H1 (cell line): ENCODE results near the gene NF1. TPM values are rescaled to one million over a fixed set of nuclear protein-coding genes. Genes with fewer than 3 reads are reported as not detected.

Experiments
- CTCF ChIA-PET: fragments of 300-600 bp; sonication (Branson Sonifier 250); formaldehyde crosslinking; loops from one replicate; lab custom pipeline; 2021; ENCODE audit not compliant: partially characterized antibody; lab: Charles Lee
- POLR2A ChIA-PET: fragments of 300-600 bp; sonication (Branson Sonifier 250); formaldehyde crosslinking; loops from one replicate; lab custom pipeline; 2021; ENCODE audit warnings: inconsistent platforms; ENCODE audit not compliant: partially characterized antibody; lab: Charles Lee
- DNase-seq, 2 experiments: peaks; one replicate each; pipeline versions ENCODE4 v3.0.0 to v3.0.0-alpha.2; 2010 to 2022; ENCODE audit warnings: low spot score in 2 of 2, low read depth in 1 of 2, mixed read lengths in 1 of 2
- FAIRE-seq: peaks from 2 replicates; lab custom pipeline; 2011; peaks lifted over from hg19 to GRCh38; lab: Jason Lieb, UNC
- H2AFZ ChIP-seq: 2 replicates; pipeline ENCODE4 v1.8.1; 2012; ENCODE audit warnings: low read length, inconsistent platforms
- H2AK5ac ChIP-seq: 2 replicates; pipeline ENCODE4 v1.6.1; 2013; ENCODE audit warnings: low read depth, low read length
- H2BK120ac ChIP-seq: replicated peaks from 2 replicates; pipeline ENCODE3; 2013; ENCODE audit warnings: low read depth, low read length, inconsistent platforms
- H2BK12ac ChIP-seq: 2 replicates; pipeline ENCODE4 v1.6.1; 2013; ENCODE audit warnings: low read depth, low read length
- H2BK15ac ChIP-seq: 2 replicates; pipeline ENCODE4 v1.6.1; 2013; ENCODE audit warnings: low read length
- H2BK20ac ChIP-seq: 2 replicates; pipeline ENCODE4 v1.6.1; 2013; ENCODE audit warnings: low read length
- H2BK5ac ChIP-seq: 2 replicates; pipeline ENCODE4 v1.6.1; 2013; ENCODE audit warnings: low read depth, low read length
- H3K14ac ChIP-seq: 2 replicates; pipeline ENCODE4 v1.6.1; 2013; ENCODE audit warnings: inconsistent platforms; ENCODE audit not compliant: insufficient read length
- H3K18ac ChIP-seq: 2 replicates; pipeline ENCODE4 v1.6.1; 2013; ENCODE audit warnings: low read length; ENCODE audit errors: extremely low read depth
- H3K23ac ChIP-seq: 2 replicates; pipeline ENCODE4 v1.6.1; 2013; ENCODE audit warnings: inconsistent platforms; ENCODE audit not compliant: insufficient read length
- H3K23me2 ChIP-seq: 2 replicates; pipeline ENCODE4 v1.6.1; 2013; ENCODE audit warnings: low read depth, low read length
- H3K27ac ChIP-seq: 2 replicates; pipeline ENCODE4 v1.6.1; 2011; ENCODE audit warnings: low read depth, low read length, inconsistent platforms
- H3K27me3 ChIP-seq, 4 experiments: replicated peaks in 1 of 4; 1 replicate in 1 of 4; 2 replicates in 3 of 4; pipeline versions ENCODE4 v1.6.1 to v1.8.1; 2011 to 2013; ENCODE audit warnings: low read length in 3 of 4, mild to moderate bottlenecking in 3 of 4, inconsistent platforms in 2 of 4, mixed read lengths in 2 of 4, moderate library complexity in 1 of 4; ENCODE audit not compliant: control insufficient read depth in 3 of 4, insufficient read depth in 3 of 4; ENCODE audit errors: extremely low read depth in 1 of 4
- H3K36me3 ChIP-seq, 4 experiments: 2 replicates each; pipeline versions ENCODE4 v1.6.1 to v1.8.1; 2011 to 2013; ENCODE audit warnings: mild to moderate bottlenecking in 4 of 4, low read length in 3 of 4, moderate library complexity in 2 of 4, control low read depth in 1 of 4, inconsistent platforms in 1 of 4; ENCODE audit not compliant: insufficient read depth in 4 of 4, control insufficient read depth in 2 of 4
- H3K4ac ChIP-seq: replicated peaks from 2 replicates; pipeline ENCODE3; 2013; ENCODE audit warnings: low read length, low read depth, mixed read lengths, inconsistent platforms; ENCODE audit not compliant: insufficient read length
- H3K4me1 ChIP-seq, 4 experiments: replicated peaks in 1 of 4; 1 replicate in 1 of 4; 2 replicates in 3 of 4; pipeline versions ENCODE4 v1.6.1 to v1.8.1; 2011 to 2013; ENCODE audit warnings: low read length in 3 of 4, inconsistent platforms in 2 of 4, mixed read lengths in 1 of 4; ENCODE audit not compliant: insufficient read depth in 4 of 4, control insufficient read depth in 3 of 4
- H3K4me2 ChIP-seq, 2 experiments: 2 replicates each; pipeline versions ENCODE4 v1.6.1 to v1.8.1; 2011 to 2013; ENCODE audit warnings: low read depth in 2 of 2, low read length in 2 of 2, control low read depth in 1 of 2, inconsistent platforms in 1 of 2, mild to moderate bottlenecking in 1 of 2; ENCODE audit not compliant: insufficient read depth in 1 of 2
- H3K4me3 ChIP-seq, 4 experiments: fragments of 200-600, 300-600 bp in 1 of 4; sonication (generic), shearing (Covaris generic), sonication (Bioruptor Twin) in 1 of 4; 2 replicates each; pipeline versions ENCODE4 v1.5.1 to v1.8.1; 2011 to 2016; ENCODE audit warnings: low read length in 4 of 4, low read depth in 3 of 4, control low read depth in 2 of 4, inconsistent platforms in 2 of 4, mild to moderate bottlenecking in 2 of 4, mixed read lengths in 1 of 4, moderate library complexity in 1 of 4; ENCODE audit not compliant: insufficient read depth in 2 of 4; ENCODE audit errors: extremely low read depth in 1 of 4
- H3K56ac ChIP-seq: replicated peaks from 2 replicates; pipeline ENCODE3; 2013; ENCODE audit warnings: low read depth, mild to moderate bottlenecking, mixed read lengths, low read length, inconsistent platforms; ENCODE audit not compliant: insufficient read length
- H3K79me1 ChIP-seq: 2 replicates; pipeline ENCODE4 v1.6.1; 2013; ENCODE audit warnings: low read depth, low read length, control low read depth
- H3K79me2 ChIP-seq, 2 experiments: 2 replicates each; pipeline versions ENCODE4 v1.6.1 to v1.8.1; 2012 to 2013; ENCODE audit warnings: low read length in 2 of 2, mild to moderate bottlenecking in 2 of 2, inconsistent platforms in 1 of 2; ENCODE audit not compliant: insufficient read depth in 2 of 2, control insufficient read depth in 1 of 2
- H3K9ac ChIP-seq, 4 experiments: replicated peaks in 1 of 4; 1 replicate in 1 of 4; 2 replicates in 3 of 4; pipeline versions ENCODE4 v1.6.1 to v1.8.1; 2011 to 2013; ENCODE audit warnings: low read depth in 3 of 4, low read length in 3 of 4, control low read depth in 2 of 4, mild to moderate bottlenecking in 2 of 4, moderate library complexity in 2 of 4, inconsistent platforms in 1 of 4; ENCODE audit errors: extremely low read depth in 1 of 4
- H3K9me3 ChIP-seq, 2 experiments: 2 replicates each; pipeline versions ENCODE4 v1.6.1 to v1.8.1; 2012 to 2013; ENCODE audit warnings: mild to moderate bottlenecking in 2 of 2, moderate library complexity in 2 of 2, control low read depth in 1 of 2, inconsistent platforms in 1 of 2, low read depth in 1 of 2, low read length in 1 of 2, mixed read lengths in 1 of 2; ENCODE audit not compliant: insufficient read depth in 2 of 2
- H4K20me1 ChIP-seq, 2 experiments: replicated peaks in 1 of 2; 2 replicates each; pipeline versions ENCODE3 to v1.8.1; 2011 to 2013; ENCODE audit warnings: inconsistent platforms in 2 of 2, low read length in 2 of 2, mild to moderate bottlenecking in 1 of 2; ENCODE audit not compliant: insufficient read depth in 2 of 2, control insufficient read depth in 1 of 2
- H4K5ac ChIP-seq: 2 replicates; pipeline ENCODE4 v1.6.1; 2013; ENCODE audit warnings: low read length, low read depth, mixed read lengths, inconsistent platforms; ENCODE audit not compliant: insufficient read length
- H4K8ac ChIP-seq: 2 replicates; pipeline ENCODE4 v1.8.0; 2013; ENCODE audit warnings: mild to moderate bottlenecking, moderate library complexity, low read length, inconsistent platforms; ENCODE audit not compliant: insufficient read depth; ENCODE audit errors: extremely low read depth
- H4K91ac ChIP-seq: replicated peaks from 2 replicates; pipeline ENCODE3; 2013; ENCODE audit warnings: low read length, mixed read lengths, inconsistent platforms; ENCODE audit not compliant: insufficient read length
- ASH2L ChIP-seq: fragments of 200-600, 300-600 bp; sonication (generic); IDR thresholded peaks from one replicate; pipeline ENCODE4 v1.7.1; 2017; ENCODE audit warnings: low read length
- ATF2 ChIP-seq: IDR thresholded peaks from 2 replicates; pipeline ENCODE4 v1.6.1; 2012; ENCODE audit warnings: low read length, inconsistent platforms
- CHD1 ChIP-seq: IDR thresholded peaks from 2 replicates; pipeline ENCODE4 v1.6.1; 2012; ENCODE audit warnings: low read depth, low read length, improper control_type of control experiment
- CREB1 ChIP-seq: IDR thresholded peaks from 2 replicates; pipeline ENCODE4 v1.6.1; 2012; ENCODE audit warnings: inconsistent platforms
- EGR1 ChIP-seq: IDR thresholded peaks from 2 replicates; pipeline ENCODE4 v1.6.1; 2011; ENCODE audit warnings: low read depth, low read length, borderline replicate concordance
- EZH2 ChIP-seq: fragments of 200-600 bp; sonication (generic); IDR thresholded peaks from 2 replicates; pipeline ENCODE4 v1.7.1; 2012; ENCODE audit warnings: low read depth, mild to moderate bottlenecking, moderate library complexity, low read length, inconsistent platforms; ENCODE audit not compliant: severe bottlenecking
- MAFK ChIP-seq: IDR thresholded peaks from 2 replicates; pipeline ENCODE4 v1.6.1; 2012; ENCODE audit warnings: low read depth, mild to moderate bottlenecking, improper control_type of control experiment, low read length
- POU5F1 ChIP-seq: IDR thresholded peaks from 2 replicates; pipeline ENCODE4 v1.6.1; 2011; ENCODE audit warnings: low read depth, mild to moderate bottlenecking, low read length, moderate library complexity
- RAD21 ChIP-seq, 2 experiments: IDR thresholded peaks in 1 of 2; conservative IDR thresholded peaks in 1 of 2; 2 replicates each; pipeline ENCODE4 v1.6.1; 2011; ENCODE audit warnings: low read depth in 2 of 2, low read length in 2 of 2, improper control_type of control experiment in 1 of 2, inconsistent platforms in 1 of 2, mild to moderate bottlenecking in 1 of 2, moderate library complexity in 1 of 2
- RFX5 ChIP-seq: IDR thresholded peaks from 2 replicates; pipeline ENCODE4 v1.6.1; 2011; ENCODE audit warnings: low read depth, low read length, improper control_type of control experiment, borderline replicate concordance
- SIRT6 ChIP-seq: IDR thresholded peaks from one replicate; pipeline ENCODE4 v1.7.1; 2012; ENCODE audit warnings: low read length, inconsistent platforms
- SIX5 ChIP-seq: IDR thresholded peaks from 2 replicates; pipeline ENCODE4 v1.6.1; 2011; ENCODE audit warnings: mild to moderate bottlenecking, low read depth, low read length
- SP1 ChIP-seq: IDR thresholded peaks from 2 replicates; pipeline ENCODE4 v1.6.1; 2011; ENCODE audit warnings: low read depth, low read length
- SRF ChIP-seq: IDR thresholded peaks from 2 replicates; pipeline ENCODE4 v1.6.1; 2011; ENCODE audit warnings: mild to moderate bottlenecking, low read depth, low read length, moderate library complexity
- SUZ12 ChIP-seq: fragments of 200-600 bp; sonication (generic); IDR thresholded peaks from 2 replicates; pipeline ENCODE4 v1.6.1; 2012; ENCODE audit warnings: mild to moderate bottlenecking, inconsistent platforms, low read length, moderate library complexity, mixed read lengths
- ZNF274 ChIP-seq: IDR thresholded peaks from 2 replicates; pipeline ENCODE4 v1.7.0; 2012; ENCODE audit warnings: low read length, borderline replicate concordance; ENCODE audit errors: extremely low read depth
- polyA plus RNA-seq, 7 experiments: library from polyadenylated mRNA; depleted of rRNA in 3 of 7; stranded (reverse) in 5 of 7; unstranded in 2 of 7; fragments of >200 nt in 5 of 7; fragments of 200-250 nt in 2 of 7; gene quantifications; 1 replicate in 5 of 7; 2 replicates in 1 of 7; 4 replicates in 1 of 7; pipeline versions ENCODE4 v1.2.1 to v1.2.3, GENCODE V29; 2011 to 2013; ENCODE audit warnings: missing spikeins in 2 of 7, mixed read lengths in 2 of 7
- total RNA-seq: library from RNA; stranded (reverse); fragmentation: NEBNext Ultra II Directional; extraction: Animal tissue kit (Norgen Biotek cat#: 25700); gene quantifications from 2 replicates; pipeline ENCODE4 v1.2.1, GENCODE V29; 2021

NF1 gene
- total and polyA plus RNA-seq, 2 of the 8 experiments (the other 6 are each of a cell fraction or from before 2014, with no cell fraction given), result 19.3 to 29.6 TPM

DNA sequence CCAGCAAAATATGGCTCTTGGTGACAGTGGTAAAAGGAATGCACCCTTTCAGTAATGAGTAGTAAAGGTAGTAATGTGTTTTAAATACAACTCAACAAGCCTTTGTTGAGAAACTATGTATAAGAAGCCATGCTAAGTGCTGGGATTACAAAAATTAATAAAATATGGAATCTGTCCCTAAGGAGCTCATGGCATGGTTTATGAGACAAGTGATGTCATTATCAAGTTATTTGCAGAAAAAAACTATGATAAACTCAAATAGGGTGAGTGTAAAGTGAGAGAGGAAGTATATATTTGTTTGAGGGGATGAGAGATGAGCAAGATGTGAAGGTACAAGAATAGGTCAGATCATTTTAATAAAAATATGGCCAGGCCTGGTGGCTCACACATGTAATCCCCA is 76.9 kb downstream of the NF1 start:
- TF ChIP-seq RAD21 (IDR thresholded peaks at IDR 0.05 in 1 of 2, conservative IDR thresholded peaks at IDR 0.05 in 1 of 2; ENCODE audit: low read depth in 2 of 2, low read length in 2 of 2), result no peak
- TF ChIP-seq SIRT6, result no peak
- TF ChIP-seq ATF2, result no peak
- no peak for TF ChIP-seq SRF
- no peak for TF ChIP-seq ASH2L
- no peak for TF ChIP-seq RFX5
- no peak for TF ChIP-seq SP1
- TF ChIP-seq SIX5, result no peak
- no peak for TF ChIP-seq EGR1
- no peak for TF ChIP-seq CREB1
- TF ChIP-seq EZH2, result no peak
- TF ChIP-seq ZNF274, result no peak
- TF ChIP-seq CHD1, result no peak
- TF ChIP-seq POU5F1, result no peak
- no peak for TF ChIP-seq MAFK
- TF ChIP-seq SUZ12, result no peak
- Histone ChIP-seq H4K5ac (no peak overlapping the region), H3K56ac (no peak overlapping the region), H3K14ac (no peak overlapping the region), H2BK20ac (no peak overlapping the region), H3K27ac (no peak overlapping the region), H3K4me2 (no peak overlapping the region), H2AFZ (no peak overlapping the region), H3K27me3 (no peaks in the 10 kb centered on the region), H4K20me1 (no peaks in the 10 kb centered on the region), H2BK12ac (no peak overlapping the region), H3K79me2 (no peaks in the 10 kb centered on the region), H3K18ac (no peak overlapping the region), H3K23ac (no peak overlapping the region), H4K91ac (no peak overlapping the region), H2BK5ac (no peak overlapping the region), H3K23me2 (no peaks in the 10 kb centered on the region), H2BK120ac (no peak overlapping the region), H3K36me3 (no peaks in the 10 kb centered on the region; a peak in 1 of 8 replicates), H4K8ac (no peak overlapping the region), H2BK15ac (no peak overlapping the region), H3K4me1 (no peaks in the 10 kb centered on the region), H3K4ac (no peak overlapping the region), H3K79me1 (no peaks in the 10 kb centered on the region), H2AK5ac (no peak overlapping the region), H3K9me3 (no peaks in the 10 kb centered on the region), H3K9ac (no peak overlapping the region), H3K4me3 (no peak overlapping the region)
- POLR2A ChIA-PET, result no interaction called here
- FAIRE-seq, result no peak
- CTCF ChIA-PET, result no interaction called here
- no peak for DNase-seq
